Gastrocnemius medialis (tissue), 4 donors: ENCODE measurements around the gene PTPRJ.

Experiments used
- CTCF ChIP-seq, 5 experiments: fragments of 450-650 bp in 3 of 5; fragments of 200-600 bp in 2 of 5; sonication (generic) in 2 of 5; IDR thresholded peaks in 4 of 5; conservative IDR thresholded peaks in 1 of 5; 1 replicate in 4 of 5; 2 replicates in 1 of 5; pipeline ENCODE4 v1.5.1; 2016 to 2019; ENCODE audit warnings: antibody characterized with exemption in 5 of 5, mild to moderate bottlenecking in 3 of 5, moderate library complexity in 3 of 5
- POLR2A ChIP-seq, 2 donors: fragments of 450-650 bp; IDR thresholded peaks; one replicate each; pipeline ENCODE4 v1.6.1; 2017; ENCODE audit warnings: antibody characterized with exemption in 2 of 2, mild to moderate bottlenecking in 2 of 2, moderate library complexity in 2 of 2

GRCh38 chr11:48044577-48044976 lies 64.2 kb downstream of the PTPRJ start:
- TF ChIP-seq CTCF (IDR thresholded peaks at IDR 0.05 in 4 of 5, conservative IDR thresholded peaks at IDR 0.05 in 1 of 5) (no peak), POLR2A (IDR thresholded peaks at IDR 0.05) (no peak)
